PC-9 (cell line): Measurements from ENCODE around the gene SLC26A4.
A peak's percentile ranks its signal among the peaks of the same experiment; 100 is the strongest.

ENCODE experiments used
- EZH2 ChIP-seq: fragments of 200-600 bp; sonication (generic); IDR thresholded peaks from 2 replicates; pipeline ENCODE4 v1.8.0; 2017; ENCODE audit warnings: antibody characterized with exemption, low read depth
- TF ChIP-seq, protein P1 (sequence below): fragments of 200-600 bp; sonication (generic); conservative IDR thresholded peaks from 2 replicates; pipeline ENCODE4 v1.6.1; 2017; ENCODE audit warnings: mixed run types, antibody characterized with exemption, mild to moderate bottlenecking, moderate library complexity

DNA sequence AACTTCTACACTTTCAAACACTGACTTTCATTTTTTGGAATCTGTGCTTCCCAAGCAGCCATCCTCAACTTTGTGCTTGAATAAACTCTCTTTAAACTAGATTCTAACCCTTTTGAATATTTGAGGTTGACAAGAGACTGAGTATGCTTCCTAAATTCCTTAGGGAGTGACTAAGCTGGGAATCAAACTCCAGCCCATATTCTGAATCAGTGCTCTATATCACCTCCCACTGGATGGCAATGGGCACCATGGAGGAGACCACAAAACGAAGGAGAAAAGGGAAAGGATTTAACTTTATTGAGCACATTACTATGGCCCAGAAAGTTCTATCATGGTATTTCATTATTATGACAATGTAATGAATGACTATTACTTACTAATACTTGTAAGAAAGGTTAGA, 17.2 kb upstream of the SLC26A4 start:
- TF ChIP-seq, protein P1, sequence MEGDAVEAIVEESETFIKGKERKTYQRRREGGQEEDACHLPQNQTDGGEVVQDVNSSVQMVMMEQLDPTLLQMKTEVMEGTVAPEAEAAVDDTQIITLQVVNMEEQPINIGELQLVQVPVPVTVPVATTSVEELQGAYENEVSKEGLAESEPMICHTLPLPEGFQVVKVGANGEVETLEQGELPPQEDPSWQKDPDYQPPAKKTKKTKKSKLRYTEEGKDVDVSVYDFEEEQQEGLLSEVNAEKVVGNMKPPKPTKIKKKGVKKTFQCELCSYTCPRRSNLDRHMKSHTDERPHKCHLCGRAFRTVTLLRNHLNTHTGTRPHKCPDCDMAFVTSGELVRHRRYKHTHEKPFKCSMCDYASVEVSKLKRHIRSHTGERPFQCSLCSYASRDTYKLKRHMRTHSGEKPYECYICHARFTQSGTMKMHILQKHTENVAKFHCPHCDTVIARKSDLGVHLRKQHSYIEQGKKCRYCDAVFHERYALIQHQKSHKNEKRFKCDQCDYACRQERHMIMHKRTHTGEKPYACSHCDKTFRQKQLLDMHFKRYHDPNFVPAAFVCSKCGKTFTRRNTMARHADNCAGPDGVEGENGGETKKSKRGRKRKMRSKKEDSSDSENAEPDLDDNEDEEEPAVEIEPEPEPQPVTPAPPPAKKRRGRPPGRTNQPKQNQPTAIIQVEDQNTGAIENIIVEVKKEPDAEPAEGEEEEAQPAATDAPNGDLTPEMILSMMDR, result peak; percentile 32; the same call in 1 of the 2 replicates
- no peak for TF ChIP-seq EZH2
